Left forelimb (tissue), 1 donor: Measurements from ENCODE around the gene ERVK3-1.

Experiments used
- DNase-seq: peaks from one replicate; pipeline ENCODE4 v3.0.0-alpha.2; 2018; ENCODE audit warnings: low spot score

ERVK3-1 gene

DNA sequence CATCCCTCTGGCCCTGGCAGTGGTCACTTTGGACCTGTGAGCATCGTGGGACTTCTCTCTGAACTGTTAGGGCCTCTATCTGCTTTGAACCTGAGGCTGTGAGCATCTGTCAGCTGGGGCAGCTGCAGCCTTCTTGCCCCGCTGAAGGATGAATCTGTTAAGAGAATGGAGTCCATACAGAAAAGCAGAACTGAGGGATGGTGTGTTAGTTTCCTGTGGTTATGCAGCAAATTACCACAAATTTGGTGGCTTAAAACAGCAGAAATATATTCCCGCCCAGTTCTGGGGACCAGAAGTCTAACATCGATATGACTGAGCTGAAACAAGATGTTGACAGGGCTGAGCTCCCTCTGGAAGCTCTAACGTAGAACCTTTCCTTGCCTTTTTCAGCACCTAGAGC is 59.0 kb downstream of the ERVK3-1 start:
- DNase-seq: peak; percentile 9
